Fibroblast of skin of left biceps (primary cell): ENCODE results near the gene KRTAP6-3.

ENCODE experiments used
- DNase-seq, 2 experiments: peaks; one replicate each; pipeline ENCODE4 v3.0.0-alpha.2; 2013; ENCODE audit warnings: low read depth in 2 of 2

KRTAP6-3 gene

GRCh38 chr21:30592140-30592539 lies at the start of gene KRTAP6-3:
KRTAP6-3 (plus strand) TSS chr21:30592440; CDS start chr21:30592446, 6 bp downstream.
- no peak for DNase-seq

- DNase-seq = no peak
Measured at GRCh38 chr21:30552782-30553181, 39.5 kb upstream of the KRTAP6-3 start.

GRCh38 chr21:30555095-30555494 lies 37.1 kb upstream of the KRTAP6-3 start:
- no peak for DNase-seq

GRCh38 chr21:30561264-30561895 lies 30.9 kb upstream of the KRTAP6-3 start, which contains the start of gene KRTAP19-7:
KRTAP19-7 (minus strand) TSS chr21:30561314; CDS start chr21:30561289, 25 bp downstream.
- no peak for DNase-seq

- no peak for DNase-seq
Measured at GRCh38 chr21:30561957-30562356, 30.3 kb upstream of the KRTAP6-3 start.

GRCh38 chr21:30563072-30563471 lies 29.2 kb upstream of the KRTAP6-3 start:
- DNase-seq = no peak

- DNase-seq = no peak
Measured at GRCh38 chr21:30563630-30564029, 28.6 kb upstream of the KRTAP6-3 start.

GRCh38 chr21:30567617-30568016 lies 24.6 kb upstream of the KRTAP6-3 start:
- no peak for DNase-seq

- DNase-seq = no peak
Measured at GRCh38 chr21:30577766-30578165, 14.5 kb upstream of the KRTAP6-3 start.

- DNase-seq = no peak
Measured at GRCh38 chr21:30579346-30579745, 12.9 kb upstream of the KRTAP6-3 start.

GRCh38 chr21:30580132-30580531 lies 12.1 kb upstream of the KRTAP6-3 start:
- DNase-seq = no peak

- no peak for DNase-seq
Measured at GRCh38 chr21:30582870-30583269, 9.4 kb upstream of the KRTAP6-3 start.

- no peak for DNase-seq
Measured at GRCh38 chr21:30590297-30590696, 1.9 kb upstream of the KRTAP6-3 start, which contains the start of gene KRTAP22-2. KRTAP22-2 (minus strand) TSS chr21:30590397.

GRCh38 chr21:30598802-30599201 lies 6.6 kb downstream of the KRTAP6-3 start, which contains the start of gene KRTAP6-2:
KRTAP6-2 (minus strand) TSS chr21:30598902; CDS start chr21:30598874, 28 bp downstream.
- DNase-seq = no peak

GRCh38 chr21:30600787-30601186 lies 8.5 kb downstream of the KRTAP6-3 start, which contains the start of gene KRTAP22-1:
KRTAP22-1 (plus strand) TSS chr21:30601087.
- DNase-seq = no peak

GRCh38 chr21:30605968-30606367 lies 13.7 kb downstream of the KRTAP6-3 start:
- DNase-seq = no peak

- no peak for DNase-seq
Measured at GRCh38 chr21:30612132-30612531, 19.9 kb downstream of the KRTAP6-3 start.

GRCh38 chr21:30613836-30614235 lies 21.6 kb downstream of the KRTAP6-3 start, which contains the start of gene KRTAP6-1:
KRTAP6-1 (minus strand) TSS chr21:30613930; CDS start chr21:30613904, 26 bp downstream.
- DNase-seq = no peak

GRCh38 chr21:30615199-30615598 lies 23.0 kb downstream of the KRTAP6-3 start:
- DNase-seq = no peak

GRCh38 chr21:30616125-30616524 lies 23.9 kb downstream of the KRTAP6-3 start, which contains the start of gene KRTAP20-1:
KRTAP20-1 (plus strand) TSS chr21:30616425; CDS start chr21:30616455, 30 bp downstream.
- DNase-seq = no peak

GRCh38 chr21:30620080-30620479 lies 27.8 kb downstream of the KRTAP6-3 start:
- no peak for DNase-seq

- no peak for DNase-seq
Measured at GRCh38 chr21:30620522-30620921, 28.3 kb downstream of the KRTAP6-3 start, which contains the start of gene KRTAP20-4. KRTAP20-4 (plus strand) TSS chr21:30620627.

- DNase-seq = no peak
Measured at GRCh38 chr21:30623362-30623761, 31.1 kb downstream of the KRTAP6-3 start.
